HFFc6 (cell line): ENCODE data around the gene FGF14. TPM values are rescaled to one million over a fixed set of nuclear protein-coding genes. Genes with fewer than 3 reads are reported as not detected.

Source experiments
- DNase-seq: peaks from one replicate; pipeline ENCODE4 v3.0.0-alpha.2; 2018
- H3K27ac Mint-ChIP-seq: 2 replicates; pipeline ENCODE4 v1.8.0; 2020; ENCODE audit warnings: mild to moderate bottlenecking, mixed read lengths
- H3K27me3 Mint-ChIP-seq: 2 replicates; pipeline ENCODE4 v1.8.0; 2021; ENCODE audit warnings: mild to moderate bottlenecking, moderate library complexity, mixed read lengths; ENCODE audit not compliant: insufficient read depth
- H3K36me3 Mint-ChIP-seq: 2 replicates; pipeline ENCODE4 v1.8.0; 2021; ENCODE audit warnings: low read depth, mixed read lengths
- H3K4me1 Mint-ChIP-seq: 2 replicates; pipeline ENCODE4 v1.8.0; 2020; ENCODE audit warnings: low read depth, mixed read lengths
- H3K4me3 Mint-ChIP-seq: 2 replicates; pipeline ENCODE4 v1.8.0; 2020; ENCODE audit warnings: mild to moderate bottlenecking, moderate library complexity, mixed read lengths
- H3K9me3 Mint-ChIP-seq: 2 replicates; pipeline ENCODE4 v1.8.0; 2020; ENCODE audit warnings: mild to moderate bottlenecking, mixed read lengths
- total RNA-seq, 6 experiments: library from RNA; stranded (reverse); fragmentation: NEBNext Ultra II Directional; extraction: Animal tissue kit (Norgen Biotek cat#: 25700); gene quantifications; 2 replicates in 1 of 6; 3 replicates in 5 of 6; pipeline ENCODE4 v1.2.3, GENCODE V29; 2021
- TF ChIP-seq, protein P1 (sequence below): fragments of 200-600 bp; sonication (generic); IDR thresholded peaks from 2 replicates; pipeline ENCODE4 v1.5.0; 2021; ENCODE audit warnings: antibody characterized with exemption, mild to moderate bottlenecking

The FGF14 gene
- total RNA-seq, 6 experiments from 2014 or later: 0.02 to 0.03 TPM; not detected in 4

DNA sequence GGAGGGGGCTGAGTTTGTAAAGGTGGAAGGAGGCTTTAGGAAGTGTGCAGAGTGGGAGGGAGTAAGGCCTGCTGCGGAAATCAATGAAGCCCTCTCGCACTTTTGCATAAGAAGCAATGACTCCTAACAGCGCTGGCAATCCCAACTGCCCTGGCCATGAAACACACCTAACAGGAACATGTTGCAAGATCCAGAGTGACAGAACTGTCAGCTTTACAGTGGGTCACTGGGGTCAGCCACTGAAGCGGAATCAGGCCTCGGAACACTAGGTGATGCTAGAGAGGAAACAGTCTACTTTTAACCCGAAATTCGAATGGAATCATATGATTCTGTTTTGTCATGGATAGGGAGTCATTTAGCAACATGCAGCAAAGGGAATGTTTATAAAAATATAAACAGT lies 54.4 kb downstream of the FGF14 start:
- no peaks in the 10 kb centered on the region for H3K4me1 Mint-ChIP-seq
- no peak overlapping the region for H3K4me3 Mint-ChIP-seq
- H3K9me3 Mint-ChIP-seq: peaks cover 26% of the 10 kb centered on the region
- no peak overlapping the region for H3K27ac Mint-ChIP-seq
- H3K36me3 Mint-ChIP-seq: no peaks in the 10 kb centered on the region
- TF ChIP-seq, protein P1, sequence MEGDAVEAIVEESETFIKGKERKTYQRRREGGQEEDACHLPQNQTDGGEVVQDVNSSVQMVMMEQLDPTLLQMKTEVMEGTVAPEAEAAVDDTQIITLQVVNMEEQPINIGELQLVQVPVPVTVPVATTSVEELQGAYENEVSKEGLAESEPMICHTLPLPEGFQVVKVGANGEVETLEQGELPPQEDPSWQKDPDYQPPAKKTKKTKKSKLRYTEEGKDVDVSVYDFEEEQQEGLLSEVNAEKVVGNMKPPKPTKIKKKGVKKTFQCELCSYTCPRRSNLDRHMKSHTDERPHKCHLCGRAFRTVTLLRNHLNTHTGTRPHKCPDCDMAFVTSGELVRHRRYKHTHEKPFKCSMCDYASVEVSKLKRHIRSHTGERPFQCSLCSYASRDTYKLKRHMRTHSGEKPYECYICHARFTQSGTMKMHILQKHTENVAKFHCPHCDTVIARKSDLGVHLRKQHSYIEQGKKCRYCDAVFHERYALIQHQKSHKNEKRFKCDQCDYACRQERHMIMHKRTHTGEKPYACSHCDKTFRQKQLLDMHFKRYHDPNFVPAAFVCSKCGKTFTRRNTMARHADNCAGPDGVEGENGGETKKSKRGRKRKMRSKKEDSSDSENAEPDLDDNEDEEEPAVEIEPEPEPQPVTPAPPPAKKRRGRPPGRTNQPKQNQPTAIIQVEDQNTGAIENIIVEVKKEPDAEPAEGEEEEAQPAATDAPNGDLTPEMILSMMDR: no peak
- no peak for DNase-seq
- H3K27me3 Mint-ChIP-seq: no peaks in the 10 kb centered on the region

DNA sequence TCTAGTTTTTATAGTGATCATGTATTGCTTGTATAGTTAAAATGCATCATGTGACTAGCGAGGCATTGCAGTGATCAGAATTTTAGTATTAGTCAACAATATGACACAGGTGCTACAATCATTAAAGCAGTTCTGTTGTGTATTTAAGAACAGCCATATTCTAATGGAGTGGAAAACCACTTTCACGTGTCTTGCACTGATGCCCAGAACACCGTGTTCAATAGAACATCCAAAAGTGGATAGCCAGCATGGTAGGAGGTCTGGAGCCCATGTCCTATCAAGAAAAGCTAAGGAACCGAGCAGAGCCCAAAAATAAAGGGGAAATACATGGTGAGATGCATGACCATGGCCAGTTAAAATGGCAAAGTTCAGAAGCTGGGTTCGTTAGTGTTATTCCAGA lies 55.1 kb downstream of the FGF14 start:
- TF ChIP-seq, protein P1: no peak

DNA sequence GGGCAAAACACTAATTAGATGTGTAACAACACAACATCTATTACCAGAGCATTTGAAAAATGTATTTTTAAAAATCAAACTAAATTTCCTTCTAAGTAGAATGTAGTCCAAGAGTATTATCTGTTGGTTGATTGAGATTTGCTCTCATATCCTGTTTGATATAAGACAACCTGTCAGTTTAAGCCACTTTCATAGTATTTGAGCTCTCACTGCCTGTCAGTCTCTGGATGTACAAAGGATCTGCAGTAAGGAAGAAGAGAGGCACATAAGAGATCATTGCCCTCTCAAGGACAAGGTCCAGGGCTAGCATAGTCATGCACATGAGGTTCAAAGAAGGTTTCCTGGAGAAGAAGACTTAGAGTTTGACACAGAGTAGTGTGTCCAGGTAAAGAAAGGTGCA lies 57.4 kb downstream of the FGF14 start:
- Mint-ChIP-seq H3K9me3 (peaks cover 16% of the 10 kb centered on the region), H3K27me3 (no peaks in the 10 kb centered on the region), H3K27ac (no peak overlapping the region), H3K4me1 (no peaks in the 10 kb centered on the region), H3K36me3 (no peaks in the 10 kb centered on the region), H3K4me3 (no peak overlapping the region)
- TF ChIP-seq, protein P1: no peak
- DNase-seq: no peak

More for the DNA sequence above, 55.1 kb downstream of the FGF14 start:
- no peak overlapping the region for H3K27ac Mint-ChIP-seq
- H3K9me3 Mint-ChIP-seq: peaks cover 22% of the 10 kb centered on the region
- H3K4me1 Mint-ChIP-seq: no peaks in the 10 kb centered on the region
- H3K4me3 Mint-ChIP-seq: no peak overlapping the region
- no peak for DNase-seq
- no peaks in the 10 kb centered on the region for H3K27me3 Mint-ChIP-seq
- no peaks in the 10 kb centered on the region for H3K36me3 Mint-ChIP-seq

DNA sequence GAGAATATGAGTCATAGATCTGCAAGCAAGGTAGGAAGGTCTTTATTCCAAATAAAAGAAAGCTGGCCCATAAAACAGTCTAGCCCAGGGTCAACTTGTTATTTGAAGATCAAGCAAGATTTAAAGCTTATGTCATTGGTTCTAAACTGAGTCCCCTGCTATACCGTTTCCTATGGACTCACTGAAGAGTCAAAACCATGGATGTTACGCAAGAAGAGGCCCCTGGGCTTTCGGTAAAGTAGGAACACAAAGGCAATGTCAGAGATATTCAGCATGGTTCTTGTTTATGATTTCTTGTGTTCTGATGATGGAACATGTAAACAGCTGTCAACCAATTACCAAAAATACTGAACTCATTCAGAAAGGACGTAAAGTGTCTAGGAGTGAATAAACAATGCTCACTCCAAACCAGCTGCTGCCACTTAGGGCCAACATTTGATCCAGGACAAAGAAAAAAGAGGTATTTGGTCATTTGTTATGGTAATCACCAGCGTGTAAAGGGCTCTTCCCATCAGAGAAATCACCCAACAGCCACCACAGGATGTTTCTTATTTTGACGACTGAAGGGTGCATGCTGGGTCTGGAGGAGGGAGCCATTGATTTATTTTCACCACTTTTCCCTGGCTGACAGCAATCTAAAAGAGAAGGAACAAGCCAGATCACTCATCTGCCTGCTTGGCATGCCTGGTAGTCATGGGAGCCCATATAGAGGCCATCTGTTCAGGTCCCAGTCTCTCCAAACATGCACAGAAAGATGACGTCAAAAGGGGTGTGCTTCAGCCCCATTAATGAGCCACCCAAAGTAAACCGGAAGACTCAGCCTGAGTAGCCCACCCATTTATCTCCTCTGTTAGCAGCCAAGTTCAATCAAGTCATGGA lies 68.3 kb downstream of the FGF14 start:
- Mint-ChIP-seq H3K9me3 (peaks cover 62% of the 10 kb centered on the region), H3K36me3 (no peaks in the 10 kb centered on the region), H3K4me1 (no peaks in the 10 kb centered on the region), H3K27ac (no peak overlapping the region), H3K27me3 (no peaks in the 10 kb centered on the region), H3K4me3 (no peak overlapping the region)
- no peak for DNase-seq
- TF ChIP-seq, protein P1: no peak

DNA sequence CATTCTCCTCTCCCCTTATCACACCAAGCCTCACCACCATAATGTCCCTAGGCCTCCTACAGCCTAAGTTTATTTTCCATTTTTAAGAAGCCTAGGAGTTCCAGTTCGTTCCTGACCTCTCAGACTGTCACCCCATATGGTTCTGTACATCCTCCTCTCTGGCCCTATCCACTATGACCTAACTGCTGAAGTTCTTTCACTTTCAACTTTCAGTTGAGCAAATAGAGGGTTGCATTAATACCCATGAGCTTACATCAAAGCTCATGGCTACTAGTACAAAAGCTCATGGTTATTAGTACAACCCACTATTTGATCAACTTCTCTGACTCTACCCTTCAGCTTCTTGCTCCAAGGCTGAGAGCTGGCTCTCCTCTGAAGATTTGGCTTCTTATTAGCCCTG lies 72.9 kb downstream of the FGF14 start:
- TF ChIP-seq, protein P1: no peak
- H3K27me3 Mint-ChIP-seq: no peaks in the 10 kb centered on the region
- H3K4me1 Mint-ChIP-seq: no peaks in the 10 kb centered on the region
- no peak overlapping the region for H3K27ac Mint-ChIP-seq
- DNase-seq: no peak
- H3K36me3 Mint-ChIP-seq: no peaks in the 10 kb centered on the region
- H3K4me3 Mint-ChIP-seq: no peak overlapping the region
- peaks cover 46% of the 10 kb centered on the region for H3K9me3 Mint-ChIP-seq
